SK-N-MC (cell line): Measurements from ENCODE around the gene BRSK2.

Source experiments
- EZH2 ChIP-seq: fragments of 200-600 bp; sonication (generic); IDR thresholded peaks from one replicate; pipeline ENCODE4 v1.6.1; 2017; ENCODE audit warnings: antibody characterized with exemption
- POLR2AphosphoS5 ChIP-seq: IDR thresholded peaks from 2 replicates; pipeline ENCODE4 v1.6.1; 2012; ENCODE audit warnings: mild to moderate bottlenecking, low read depth, low read length, borderline replicate concordance

- no peak for TF ChIP-seq EZH2
- TF ChIP-seq POLR2AphosphoS5: no peak
These were observed 115.7 kb downstream of the BRSK2 start for GRCh38 chr11:1505480-1505879.
